Peyer's patch (tissue), 4 donors: ENCODE data around the gene FOXO6.

Experiments
- CTCF ChIP-seq, 6 experiments: fragments of 450-650 bp in 4 of 6; fragments of 200-600 bp in 2 of 6; sonication (generic) in 1 of 6; IDR thresholded peaks; one replicate each; pipeline ENCODE4 v1.5.1; 2017 to 2019; ENCODE audit warnings: antibody characterized with exemption in 6 of 6, mild to moderate bottlenecking in 3 of 6, moderate library complexity in 1 of 6
- POLR2A ChIP-seq, 2 donors: fragments of 450-650 bp; IDR thresholded peaks; one replicate each; pipeline ENCODE4 v1.5.1; 2017; ENCODE audit warnings: antibody characterized with exemption in 2 of 2, mild to moderate bottlenecking in 2 of 2, moderate library complexity in 2 of 2

- TF ChIP-seq CTCF (IDR thresholded peaks at IDR 0.05) (no peak), POLR2A (IDR thresholded peaks at IDR 0.05) (no peak)
These were observed 11.7 kb upstream of the FOXO6 start for GRCh38 chr1:41349361-41350054.
